ENCODE measurements around the gene ADAMTSL4.

GRCh38 chr1:150579945-150580642 is 30.9 kb downstream of the ADAMTSL4 start:
- TF ChIP-seq YY1 (IDR thresholded peaks at IDR 0.05; ENCODE audit: low read depth, low read length) (no peak), ZNF274 (IDR thresholded peaks at IDR 0.05; ENCODE audit: borderline replicate concordance, extremely low read depth, low read length) (no peak), MAFK (IDR thresholded peaks at IDR 0.05; ENCODE audit: low read depth, low read length) (no peak), CTCF (IDR thresholded peaks at IDR 0.05; ENCODE audit: control extremely low read depth in 1 of 3, insufficient read depth in 1 of 3, low read depth in 1 of 3, low read length in 3 of 3) (no peak), SIN3A (conservative IDR thresholded peaks at IDR 0.05 in 1 of 2, IDR thresholded peaks at IDR 0.05 in 1 of 2; ENCODE audit: low read depth in 1 of 2, low read length in 2 of 2) (no peak), CHD2 (IDR thresholded peaks at IDR 0.05; ENCODE audit: low read length) (no peak), SIX5 (IDR thresholded peaks at IDR 0.05; ENCODE audit: low read depth, low read length) (no peak), POLR2AphosphoS5 (IDR thresholded peaks at IDR 0.05; ENCODE audit: low read depth, low read length) (no peak; the same call in 1 of the 2 replicates), SP4 (IDR thresholded peaks at IDR 0.05; ENCODE audit: low read length) (no peak), USF2 (IDR thresholded peaks at IDR 0.05; ENCODE audit: low read length) (no peak), EZH2 (IDR thresholded peaks at IDR 0.05; ENCODE audit: low read depth, low read length, severe bottlenecking) (no peak), TAF1 (IDR thresholded peaks at IDR 0.05; ENCODE audit: low read depth, low read length) (no peak), KDM1A (IDR thresholded peaks at IDR 0.05; ENCODE audit: borderline replicate concordance, low read length) (no peak), RFX5 (IDR thresholded peaks at IDR 0.05; ENCODE audit: borderline replicate concordance, low read depth, low read length) (no peak)
